ENCODE results near the gene SMURF1.
A peak's percentile ranks its signal among the peaks of the same experiment; 100 is the strongest.
"Not testable (repeated sequence)": the region's sequence is repeated elsewhere in the genome, so short reads cannot be mapped to it uniquely, and the experiment has no call there.

The SMURF1 gene

DNA sequence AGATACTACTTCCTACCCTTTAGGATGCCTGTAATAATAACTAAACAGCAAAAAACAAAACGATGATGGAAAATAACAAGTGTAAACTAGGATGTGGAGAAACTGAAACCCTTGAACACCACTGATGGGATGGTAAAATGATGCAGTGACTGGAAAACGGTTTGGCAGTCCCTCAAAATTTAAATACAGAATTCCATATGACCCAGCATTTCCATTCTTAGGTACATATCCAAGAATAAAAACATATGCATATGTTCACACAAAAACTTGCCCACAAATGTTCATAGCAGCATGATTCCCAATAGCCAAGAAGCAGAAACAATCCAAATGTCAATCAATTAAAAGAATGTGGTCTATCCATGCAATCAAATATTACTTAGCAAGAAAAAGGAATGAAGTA is 25.8 kb downstream of the SMURF1 start:
- no peak for DNase-seq

DNA sequence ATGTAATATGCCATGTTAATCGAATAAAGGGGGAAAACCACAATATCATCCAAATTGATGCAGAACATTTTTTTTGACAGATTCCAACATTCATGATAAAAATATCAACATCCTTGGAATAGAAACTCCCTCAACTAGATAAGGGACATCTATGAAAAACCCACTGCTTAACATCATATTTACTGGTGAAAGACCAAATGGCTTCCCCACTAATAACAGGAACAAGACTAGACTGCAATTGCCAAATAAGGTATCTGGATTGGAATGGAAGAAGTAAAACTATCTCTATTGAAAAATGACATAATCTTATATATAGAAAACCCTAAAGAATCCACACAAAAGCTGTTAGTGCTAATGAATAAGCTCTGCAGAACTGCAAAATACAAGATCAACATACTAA is 27.8 kb downstream of the SMURF1 start:
- no peak for DNase-seq

DNA sequence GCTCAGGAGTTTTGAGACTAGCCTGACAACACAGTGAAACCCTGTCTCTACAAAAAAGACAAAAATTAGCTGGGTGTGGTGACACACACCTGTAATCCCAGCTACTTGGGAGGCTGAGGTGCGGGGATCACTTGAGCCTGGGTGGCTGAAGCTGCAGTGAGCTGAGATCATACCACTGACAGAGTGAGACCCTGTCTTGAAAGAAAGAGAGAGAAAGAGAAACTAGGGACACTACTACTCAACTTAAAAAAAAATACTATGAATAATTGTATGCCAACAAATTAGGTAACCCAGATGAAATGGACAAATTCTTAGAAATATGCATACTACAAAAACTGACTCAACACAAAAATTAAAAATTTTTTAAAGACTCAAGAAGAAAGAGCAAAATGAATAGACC is 28.5 kb downstream of the SMURF1 start:
- DNase-seq = no peak

DNA sequence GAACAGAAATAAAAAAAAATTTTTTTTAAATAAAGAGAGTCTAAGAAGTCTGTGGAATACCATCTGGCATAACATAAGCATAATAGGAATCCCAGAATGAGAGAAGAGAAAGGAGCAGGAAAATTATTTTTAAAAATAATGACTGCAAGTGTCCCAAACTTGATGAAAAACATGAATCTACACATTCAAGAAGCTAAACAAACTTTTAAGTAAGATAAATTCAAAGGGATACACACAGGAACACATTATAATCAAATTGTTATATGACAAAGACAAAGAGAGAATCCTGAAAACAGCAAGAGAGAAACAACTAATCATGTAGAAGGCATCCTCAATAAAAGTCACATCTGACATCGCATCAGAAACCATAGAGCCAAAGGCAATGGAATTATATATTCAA is 30.9 kb downstream of the SMURF1 start:
- no peak for DNase-seq

DNA sequence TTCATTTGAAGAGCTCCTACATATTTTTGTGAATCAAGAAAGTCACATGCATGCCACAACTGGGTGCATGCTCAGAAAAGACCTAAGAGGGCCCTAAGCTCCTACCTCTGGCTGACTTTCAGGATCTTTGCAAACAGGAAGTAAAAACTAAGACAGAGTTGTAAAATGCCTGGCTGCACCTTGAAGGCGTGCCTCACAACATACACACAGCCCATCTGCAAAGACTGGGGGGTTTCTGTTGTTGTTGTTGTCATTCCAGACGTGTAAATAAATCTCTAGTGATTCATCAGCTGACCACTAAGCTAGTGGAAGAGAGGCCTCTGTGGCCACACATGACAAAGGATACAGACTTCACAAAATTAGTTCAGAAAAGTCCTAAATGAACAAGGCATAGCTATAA is 31.8 kb downstream of the SMURF1 start:
- DNase-seq = no peak

DNA sequence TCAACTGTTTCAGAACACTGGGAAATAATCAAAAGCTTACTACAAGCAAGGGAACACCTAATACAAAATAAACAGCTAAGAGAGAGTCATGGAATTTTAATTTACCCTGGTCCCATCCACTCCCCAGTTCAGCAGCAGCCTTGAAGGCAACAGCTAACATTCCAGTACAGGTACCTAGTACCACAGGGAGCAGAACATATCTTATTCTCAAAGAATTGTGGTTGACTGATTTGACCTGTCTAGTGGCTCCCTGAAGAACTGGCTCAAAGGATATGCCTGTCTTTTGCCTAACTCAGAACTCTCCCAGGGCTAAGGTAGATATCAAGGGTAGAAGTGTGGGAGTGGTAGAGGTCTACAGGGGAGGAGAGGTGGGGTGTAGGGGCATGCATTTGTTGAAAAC is 32.3 kb downstream of the SMURF1 start:
- no peak for DNase-seq

DNA sequence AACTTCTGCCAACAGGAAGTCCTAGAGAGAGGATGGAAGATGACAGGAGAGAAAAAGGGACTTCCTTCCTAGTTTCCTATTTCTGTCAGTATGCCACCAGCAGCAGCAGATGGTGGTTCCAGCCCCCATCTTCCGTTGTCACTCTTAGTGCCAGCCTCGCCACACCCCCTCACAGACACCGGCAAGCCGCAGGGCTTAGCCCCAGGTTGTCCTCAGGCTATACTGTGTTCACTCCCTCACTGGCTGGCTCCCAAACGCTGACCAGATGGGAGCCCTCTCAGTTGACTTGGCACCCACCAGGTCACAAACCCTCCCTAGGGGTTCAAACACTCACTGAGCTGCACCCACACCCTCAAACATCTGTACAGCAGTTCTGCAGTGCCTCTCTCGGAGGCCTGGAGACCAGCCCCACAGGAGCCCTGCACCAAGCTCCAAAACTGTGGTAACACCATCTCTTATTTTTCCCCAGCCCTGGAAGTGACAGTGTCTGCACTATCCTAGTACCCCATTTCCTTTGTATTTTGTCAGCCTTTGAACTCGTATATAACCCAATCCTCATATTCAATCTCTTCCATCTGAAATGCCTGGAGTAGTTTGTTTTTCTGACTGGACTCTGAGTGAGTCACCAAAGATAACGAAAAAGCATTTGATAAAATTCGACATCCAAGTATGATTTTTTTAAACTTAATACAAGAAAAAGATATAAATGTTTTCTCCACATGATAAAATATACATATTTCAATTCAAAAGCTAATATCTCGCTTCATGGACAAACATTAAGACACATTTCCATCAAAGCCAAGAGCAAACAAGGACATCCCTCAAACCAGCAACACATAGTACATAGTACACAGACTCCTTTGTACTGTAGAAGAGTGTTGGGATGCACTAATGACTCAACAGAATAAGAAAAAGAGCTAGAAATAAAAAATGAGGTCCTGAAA is 34.5 kb downstream of the SMURF1 start:
- no peak for DNase-seq

DNA sequence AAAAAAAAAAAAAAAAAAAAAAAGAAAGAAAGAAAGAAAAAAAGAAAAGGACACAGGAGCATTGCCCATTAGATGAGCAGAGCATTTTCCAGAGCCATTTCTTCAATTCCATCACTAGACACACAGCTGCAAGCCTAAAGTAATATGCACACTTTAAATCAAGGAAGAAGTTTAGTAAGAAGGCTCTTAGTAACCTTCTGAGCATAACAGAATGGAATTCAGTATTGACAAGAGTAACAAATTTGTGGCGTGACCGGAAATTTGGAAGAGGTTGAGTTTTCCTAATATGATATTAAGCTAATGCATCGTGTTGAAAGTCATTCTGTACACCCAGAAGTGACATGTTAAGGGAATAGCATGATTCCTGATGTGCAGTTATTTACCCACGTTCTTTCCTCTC is 35.3 kb downstream of the SMURF1 start:
- no peak for DNase-seq

DNA sequence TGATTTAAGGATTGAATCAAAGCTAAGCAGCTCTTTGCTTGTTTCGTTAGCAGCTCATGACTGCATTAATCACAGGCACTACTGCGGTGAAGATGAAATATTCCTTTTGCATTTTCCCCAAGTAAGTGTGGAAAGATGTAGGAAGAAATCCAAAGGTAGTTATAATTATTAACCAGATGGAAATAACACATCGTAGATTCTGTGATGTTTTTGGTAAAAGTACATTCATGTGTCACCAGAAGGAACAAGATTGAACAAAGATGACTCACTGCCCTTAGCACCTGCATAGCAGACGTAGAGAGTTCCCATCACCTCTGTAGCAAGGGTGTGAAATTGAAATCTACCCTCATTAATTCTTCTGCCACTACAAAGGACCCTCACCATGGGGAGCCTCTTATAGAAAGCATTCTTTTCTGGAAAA is 37.1 kb downstream of the SMURF1 start:
- no peak for DNase-seq

DNA sequence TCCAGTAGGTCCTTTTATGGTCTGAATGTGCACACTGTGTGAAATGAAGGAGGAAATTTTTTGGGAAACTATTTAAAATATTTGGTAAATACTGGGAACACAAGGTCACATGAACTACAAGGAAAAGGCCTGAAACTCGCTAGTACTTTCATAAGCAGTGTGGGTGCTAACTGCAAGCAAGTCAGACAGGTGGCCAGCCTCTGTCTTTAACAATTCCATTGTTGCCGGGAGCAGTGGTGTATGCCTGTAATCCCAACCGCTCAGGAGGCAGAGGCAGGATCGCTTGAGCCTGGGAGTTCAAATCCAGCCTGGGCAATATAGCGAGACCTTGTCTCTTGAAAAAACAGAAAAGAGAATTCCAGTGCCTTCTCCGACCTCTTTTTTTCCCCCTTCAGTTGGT is 37.5 kb downstream of the SMURF1 start:
- no peak for DNase-seq

DNA sequence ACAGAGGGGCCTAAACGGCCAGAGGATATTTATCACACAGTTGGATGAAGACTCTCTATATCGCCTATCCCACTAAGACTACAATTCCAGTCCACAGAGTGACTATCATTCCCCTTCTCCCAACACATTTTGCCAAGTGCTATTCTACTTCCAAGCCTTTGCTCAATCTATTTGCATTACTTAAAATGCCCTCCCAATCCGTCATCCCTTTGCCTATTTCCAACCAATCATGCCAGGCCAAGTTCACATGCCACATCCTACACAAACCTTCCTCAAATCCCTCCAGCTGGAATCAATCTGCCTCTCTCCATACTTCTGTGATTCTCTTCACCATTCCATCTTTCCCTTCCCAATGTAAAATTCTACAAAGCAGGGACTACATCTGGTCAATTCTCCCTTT is 38.2 kb downstream of the SMURF1 start:
- DNase-seq = no peak

DNA sequence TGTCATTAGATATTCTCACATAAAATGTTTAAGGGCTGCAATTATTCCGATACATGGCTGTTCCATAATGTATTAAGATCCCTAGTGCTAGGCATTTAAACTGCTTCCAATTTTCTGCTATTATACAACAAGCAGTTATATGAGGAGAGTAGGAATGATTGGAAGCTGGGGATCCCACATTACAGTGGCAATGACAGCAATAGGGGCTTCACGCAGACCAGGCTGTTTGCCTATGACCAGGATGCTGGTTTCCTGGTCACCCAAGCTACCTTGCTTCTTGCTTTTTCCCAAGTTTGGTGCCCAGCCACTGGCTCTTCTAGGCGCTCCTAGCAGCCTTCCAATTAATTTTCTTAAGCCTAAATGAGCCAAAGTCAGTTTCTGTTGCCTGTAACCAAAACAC is 39.3 kb downstream of the SMURF1 start:
- no peak for DNase-seq

DNA sequence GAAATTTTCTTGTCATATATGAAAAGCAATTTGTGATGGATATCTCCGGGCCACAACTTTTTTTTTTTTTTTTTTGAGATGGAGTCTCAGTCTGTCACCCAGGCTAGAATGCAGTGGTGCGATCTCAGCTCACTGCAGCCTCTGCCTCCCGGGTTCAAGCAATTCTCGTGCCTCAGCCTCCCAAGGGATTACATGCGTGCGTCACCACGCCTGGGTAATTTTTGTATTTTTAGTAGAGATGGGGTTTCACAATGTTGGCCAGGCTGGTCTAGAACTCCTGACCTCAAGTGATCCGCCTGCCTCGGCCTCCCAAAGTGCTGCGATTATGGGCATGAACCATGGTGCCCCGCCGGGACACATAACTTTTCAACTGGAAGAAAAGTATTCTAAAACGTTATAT is 40.1 kb downstream of the SMURF1 start:
- not testable (repeated sequence) for DNase-seq

DNA sequence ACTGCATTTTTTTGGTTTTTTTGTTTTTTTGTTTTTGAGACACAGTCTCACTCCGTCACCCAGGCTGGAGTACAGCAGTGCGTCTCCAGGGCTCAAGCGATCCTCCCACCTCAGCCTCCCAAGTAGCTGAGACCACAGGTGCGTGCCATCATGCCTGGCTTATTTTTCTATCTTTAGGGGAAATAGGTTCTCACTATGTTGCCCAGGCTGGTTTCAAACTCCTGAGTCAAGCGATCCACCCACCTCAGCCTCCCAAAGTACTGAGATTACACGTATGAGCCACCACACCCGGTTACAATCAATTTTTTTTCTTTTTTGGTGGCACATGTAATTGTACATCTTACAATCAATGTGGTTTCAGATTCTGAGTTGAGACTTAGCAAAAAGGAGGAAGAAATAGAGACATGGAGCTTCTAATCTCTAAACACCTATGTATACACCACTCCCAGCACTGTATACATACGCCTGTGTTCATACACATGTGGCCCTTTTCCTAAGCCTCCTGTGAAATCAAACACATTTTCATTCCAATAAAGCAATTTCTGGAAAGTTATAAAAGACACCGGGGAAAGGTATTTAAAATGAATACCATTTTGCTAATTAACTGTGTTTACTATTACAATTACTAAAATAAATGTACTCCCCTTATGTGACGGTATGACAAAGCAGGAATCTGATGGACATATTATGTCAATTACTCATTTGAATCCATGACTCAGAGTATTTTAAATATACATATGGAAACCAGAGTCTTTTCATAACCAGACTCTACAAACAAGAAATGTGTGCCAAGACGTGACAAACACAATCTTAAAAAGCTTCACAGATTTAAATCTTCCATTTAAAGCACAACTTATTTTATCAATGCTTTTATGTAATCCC is 40.9 kb downstream of the SMURF1 start:
- no peak for DNase-seq

DNA sequence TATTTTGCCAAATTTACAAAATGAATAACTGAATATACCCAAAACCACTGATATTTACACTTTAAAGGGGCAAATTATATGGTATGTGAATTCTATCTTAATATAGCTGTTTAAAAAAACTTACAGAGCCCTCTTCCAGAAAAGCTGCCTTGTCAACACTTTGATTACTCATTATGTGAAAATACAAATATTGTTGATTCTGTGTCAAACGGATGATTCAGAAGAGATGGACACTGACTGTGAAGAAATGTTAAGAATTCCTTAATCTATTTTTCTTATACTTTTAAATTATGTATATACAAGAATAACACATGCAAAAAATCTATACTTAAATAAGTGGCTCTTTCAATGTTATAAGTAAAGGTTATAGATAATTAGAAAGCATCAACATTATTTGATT is 41.5 kb downstream of the SMURF1 start:
- no peak for DNase-seq

DNA sequence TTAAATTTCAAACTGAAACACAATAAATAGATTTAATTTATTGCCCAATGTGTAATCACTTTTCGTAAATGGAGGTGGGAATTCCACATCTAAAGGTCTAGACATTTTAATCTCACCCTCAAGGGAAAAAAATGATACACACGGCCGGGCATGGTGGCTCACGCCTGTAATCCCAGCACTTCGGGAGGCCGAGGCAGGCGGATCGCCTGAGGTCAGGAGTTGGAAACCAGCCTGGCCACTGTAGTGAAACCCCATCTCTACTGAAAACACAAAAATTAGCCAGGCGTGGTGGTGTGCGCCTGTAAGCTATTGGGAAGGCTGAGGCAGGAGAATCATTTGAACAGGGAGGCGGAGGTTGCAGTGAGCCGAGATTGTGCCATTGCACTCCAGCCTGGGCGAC is 42.4 kb downstream of the SMURF1 start:
- DNase-seq = not testable (repeated sequence)

DNA sequence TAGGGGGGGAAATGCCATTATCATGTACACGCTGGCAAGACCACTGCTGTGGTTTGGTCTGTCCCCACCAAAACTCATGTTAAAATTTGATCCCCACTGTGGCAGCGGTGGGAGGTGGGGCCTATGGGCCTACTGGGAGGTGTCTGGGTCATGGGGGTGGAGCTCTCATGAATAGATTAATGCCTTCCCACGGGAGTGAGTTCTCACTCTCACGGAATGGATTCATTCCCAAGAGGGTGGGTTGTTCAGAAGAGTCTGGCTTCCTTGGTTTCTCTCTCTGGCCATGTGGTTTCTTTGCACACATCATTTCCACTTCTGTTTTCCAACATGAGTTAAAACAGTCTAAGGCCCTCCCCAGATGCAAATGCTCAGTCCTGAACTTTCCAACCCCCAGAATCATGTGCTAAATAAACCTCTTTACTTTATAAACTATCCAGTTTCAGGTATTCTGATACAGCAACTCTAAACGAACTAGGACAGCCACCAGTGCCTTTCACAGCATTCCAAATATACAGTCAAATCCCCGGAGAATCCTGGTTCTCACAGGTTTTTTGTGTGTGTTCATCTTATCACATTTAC is 44.3 kb downstream of the SMURF1 start:
- no peak for DNase-seq

DNA sequence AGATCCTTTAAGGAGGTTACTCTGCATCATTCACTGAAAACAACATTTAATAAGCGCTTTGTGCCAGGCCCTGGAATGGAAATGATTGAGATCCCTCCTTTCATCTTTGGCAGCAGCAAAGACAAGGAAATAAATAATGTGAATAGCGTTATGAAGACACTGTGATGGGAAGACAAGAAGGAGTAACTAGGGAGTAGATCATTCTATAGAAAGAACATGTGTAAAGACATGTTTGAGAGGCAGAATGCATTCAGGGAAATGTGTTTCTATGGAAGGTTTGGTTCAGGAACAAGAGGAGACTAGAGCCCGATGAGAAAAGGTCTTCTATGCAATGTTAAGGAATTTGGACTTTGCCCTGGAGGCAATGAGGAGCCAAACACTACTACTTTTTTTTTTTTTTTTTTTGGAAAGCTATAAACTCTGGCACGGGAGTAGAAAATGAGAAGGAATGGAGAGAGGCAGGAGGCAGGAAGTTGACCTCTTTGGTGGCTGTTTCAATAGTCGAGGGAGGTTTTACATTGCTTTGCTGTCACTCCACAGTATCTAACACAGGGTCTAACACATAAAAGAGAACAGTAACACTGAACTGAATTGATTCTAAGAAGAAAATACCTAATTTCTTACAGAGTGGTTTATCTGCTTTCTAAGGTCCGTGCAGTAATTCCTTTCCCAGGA is 44.9 kb downstream of the SMURF1 start:
- DNase-seq = no peak

DNA sequence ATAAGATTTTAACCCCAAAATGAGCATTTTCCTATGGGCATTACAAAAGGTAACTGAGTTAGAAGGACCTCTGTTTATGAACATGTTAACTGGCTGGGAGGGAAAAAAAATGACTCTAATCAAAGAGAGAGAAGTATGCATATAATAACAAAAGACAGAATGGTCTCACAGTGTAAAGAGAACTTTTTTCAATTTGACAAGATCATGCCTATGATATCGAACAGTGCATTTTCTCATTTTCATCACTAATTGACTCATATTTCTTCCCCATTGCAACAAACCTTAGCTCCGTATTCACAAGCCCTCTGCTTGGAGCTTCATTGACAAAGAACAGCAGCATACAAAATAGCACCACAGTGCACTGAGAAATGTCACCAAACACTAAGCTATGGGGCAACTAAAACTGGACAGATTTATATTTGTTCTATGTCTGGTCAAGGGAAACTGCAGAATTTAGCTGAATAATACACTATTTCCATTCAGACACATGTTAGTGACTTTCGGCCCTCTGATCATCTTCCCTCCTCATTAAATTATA is 45.6 kb downstream of the SMURF1 start:
- DNase-seq = no peak

DNA sequence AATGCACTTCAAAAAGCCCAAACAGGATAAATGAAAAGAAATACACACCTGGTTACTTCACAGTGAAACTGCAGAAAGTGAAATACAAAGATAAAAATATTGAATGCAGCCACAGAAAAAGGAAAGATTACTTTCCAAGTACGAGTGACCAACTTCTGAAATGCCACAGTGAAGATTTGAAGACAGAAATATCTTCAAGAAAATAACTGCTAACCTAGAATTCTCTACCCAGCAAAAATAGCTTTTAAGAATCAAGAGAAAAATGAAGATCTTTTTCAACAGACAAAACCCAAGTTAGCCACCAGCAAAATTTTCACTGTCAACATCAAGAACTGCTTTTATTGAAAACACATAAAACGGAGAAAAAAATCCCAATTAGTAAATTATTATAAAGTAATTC is 46.2 kb downstream of the SMURF1 start:
- no peak for DNase-seq

DNA sequence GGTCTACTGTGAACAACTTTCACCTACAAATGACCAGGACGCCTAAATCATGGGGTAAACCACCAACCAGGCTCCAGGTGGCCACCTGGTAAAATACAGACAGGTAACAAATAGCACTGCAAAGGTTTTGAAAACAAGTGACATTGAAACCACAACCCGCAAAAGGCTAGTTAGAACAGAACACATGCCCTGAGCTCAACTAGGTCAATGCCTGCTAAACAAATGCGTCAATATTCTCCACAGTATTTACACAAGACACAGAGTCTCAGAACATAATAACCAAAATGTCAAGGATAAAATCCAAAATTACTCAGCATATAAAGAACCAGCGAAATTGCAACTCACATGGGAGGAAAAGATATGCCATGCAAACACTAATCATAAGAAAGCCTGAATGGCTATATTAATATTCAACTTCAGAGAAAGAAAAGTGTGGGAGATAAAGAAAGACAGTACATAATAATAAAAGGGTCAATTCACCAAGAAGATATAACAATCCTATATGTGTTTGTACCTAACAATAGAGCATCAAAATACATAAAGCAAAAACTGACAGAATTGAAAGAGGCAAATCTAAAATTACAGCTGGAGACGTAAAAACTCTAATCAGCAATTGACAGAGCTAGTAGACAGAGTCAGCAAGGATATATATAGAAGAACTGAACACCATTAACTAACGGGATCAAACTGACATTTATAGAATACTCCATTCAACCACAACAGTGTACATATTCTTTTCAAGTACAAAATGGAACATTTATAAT is 47.6 kb downstream of the SMURF1 start:
- DNase-seq = peak in 1 of 2 experiments; percentile 20

DNA sequence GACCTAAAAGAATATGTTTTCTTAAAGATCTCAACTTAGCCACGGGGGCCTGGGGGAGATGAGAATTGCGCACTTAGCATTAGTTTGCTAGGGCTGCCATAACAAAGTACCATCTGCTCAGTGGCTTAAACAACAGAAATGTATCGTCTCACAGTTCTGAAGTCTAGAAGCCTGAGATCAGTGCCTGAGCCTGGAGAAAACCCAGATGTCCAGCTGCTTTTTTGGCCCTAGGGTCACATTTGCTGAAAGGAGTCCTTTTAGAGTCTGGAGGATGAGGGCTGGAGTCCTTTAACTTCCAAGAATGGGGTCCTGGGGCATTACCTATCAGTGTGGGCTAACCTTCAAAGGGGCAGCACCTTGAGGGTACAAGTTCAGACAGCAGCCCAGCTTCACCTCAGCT is 48.2 kb downstream of the SMURF1 start:
- no peak for DNase-seq

Data from NCI-H1930 (cell line).